SK-N-SH (cell line): ENCODE measurements around the gene B3GALNT2.

Experiments used
- CTCF ChIP-seq: fragments of 200-600 bp; sonication (generic); IDR thresholded peaks from 2 replicates; pipeline ENCODE4 v1.6.1; 2017; ENCODE audit warnings: antibody characterized with exemption, mild to moderate bottlenecking, moderate library complexity
- FOXM1 ChIP-seq: IDR thresholded peaks from 2 replicates; pipeline ENCODE4 v1.4.0; 2012; ENCODE audit warnings: low read depth, mild to moderate bottlenecking
- NRF1 ChIP-seq: IDR thresholded peaks from 2 replicates; pipeline ENCODE4 v1.6.1; 2012; ENCODE audit warnings: low read depth, mild to moderate bottlenecking, low read length
- PBX3 ChIP-seq: IDR thresholded peaks from 2 replicates; pipeline ENCODE4; 2012
- POLR2AphosphoS5 ChIP-seq: IDR thresholded peaks from 2 replicates; pipeline ENCODE4 v1.6.1; 2012; ENCODE audit warnings: low read depth, low read length
- TAF1 ChIP-seq: IDR thresholded peaks from 2 replicates; pipeline ENCODE4 v1.6.1; 2012; ENCODE audit warnings: low read depth, mild to moderate bottlenecking, low read length, moderate library complexity, borderline replicate concordance
- TCF12 ChIP-seq: IDR thresholded peaks from 2 replicates; pipeline ENCODE4 v1.4.0; 2012
- TF ChIP-seq, protein P1 (sequence below): fragments of 150-350 bp; IDR thresholded peaks from 2 replicates; pipeline ENCODE4 v1.6.1; 2017; ENCODE audit warnings: antibody characterized with exemption, low read length, low read depth, borderline replicate concordance

DNA sequence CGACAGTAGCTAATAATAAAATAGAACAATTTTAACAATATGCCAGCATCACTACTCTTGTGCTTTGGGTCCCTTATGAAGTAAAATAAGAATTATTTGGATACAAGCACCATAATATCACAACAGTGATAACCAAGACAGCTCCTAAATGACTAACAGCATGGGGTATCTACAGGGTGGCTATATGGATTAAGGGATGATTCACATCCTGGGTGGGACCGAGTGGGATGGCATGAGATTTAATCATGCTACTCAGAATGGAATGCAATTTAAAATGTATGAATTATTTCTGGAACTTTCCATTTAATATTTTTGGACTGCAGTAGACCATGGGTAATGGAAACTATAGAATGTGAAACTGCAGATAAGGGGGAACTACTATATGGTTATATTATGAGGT is 28.1 kb upstream of the B3GALNT2 start:
- TF ChIP-seq TCF12 (peak; percentile 16; the same call in 1 of the 2 replicates), TAF1 (no peak), CTCF (no peak), POLR2AphosphoS5 (no peak), NRF1 (no peak), FOXM1 (no peak), PBX3 (no peak)
- TF ChIP-seq, protein P1, sequence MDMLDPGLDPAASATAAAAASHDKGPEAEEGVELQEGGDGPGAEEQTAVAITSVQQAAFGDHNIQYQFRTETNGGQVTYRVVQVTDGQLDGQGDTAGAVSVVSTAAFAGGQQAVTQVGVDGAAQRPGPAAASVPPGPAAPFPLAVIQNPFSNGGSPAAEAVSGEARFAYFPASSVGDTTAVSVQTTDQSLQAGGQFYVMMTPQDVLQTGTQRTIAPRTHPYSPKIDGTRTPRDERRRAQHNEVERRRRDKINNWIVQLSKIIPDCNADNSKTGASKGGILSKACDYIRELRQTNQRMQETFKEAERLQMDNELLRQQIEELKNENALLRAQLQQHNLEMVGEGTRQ = no peak
